Regular cardiac myocyte (primary cell): ENCODE data around the gene TLE5. TPM values are rescaled to one million over a fixed set of nuclear protein-coding genes. Genes with fewer than 3 reads are reported as not detected.

Source experiments
- total RNA-seq: library from RNA; depleted of rRNA; stranded (reverse); fragments of >200 nt; gene quantifications from 2 replicates; pipeline ENCODE4 v1.2.3, GENCODE V29; 2014

The TLE5 gene
- total RNA-seq: 73.0 and 113 TPM in 2 replicates

GRCh38 chr19:3062165-3063105, at the start of gene TLE5:
TLE5 (minus strand) TSS chr19:3062495; CDS start chr19:3062200, 295 bp downstream.

DNA sequence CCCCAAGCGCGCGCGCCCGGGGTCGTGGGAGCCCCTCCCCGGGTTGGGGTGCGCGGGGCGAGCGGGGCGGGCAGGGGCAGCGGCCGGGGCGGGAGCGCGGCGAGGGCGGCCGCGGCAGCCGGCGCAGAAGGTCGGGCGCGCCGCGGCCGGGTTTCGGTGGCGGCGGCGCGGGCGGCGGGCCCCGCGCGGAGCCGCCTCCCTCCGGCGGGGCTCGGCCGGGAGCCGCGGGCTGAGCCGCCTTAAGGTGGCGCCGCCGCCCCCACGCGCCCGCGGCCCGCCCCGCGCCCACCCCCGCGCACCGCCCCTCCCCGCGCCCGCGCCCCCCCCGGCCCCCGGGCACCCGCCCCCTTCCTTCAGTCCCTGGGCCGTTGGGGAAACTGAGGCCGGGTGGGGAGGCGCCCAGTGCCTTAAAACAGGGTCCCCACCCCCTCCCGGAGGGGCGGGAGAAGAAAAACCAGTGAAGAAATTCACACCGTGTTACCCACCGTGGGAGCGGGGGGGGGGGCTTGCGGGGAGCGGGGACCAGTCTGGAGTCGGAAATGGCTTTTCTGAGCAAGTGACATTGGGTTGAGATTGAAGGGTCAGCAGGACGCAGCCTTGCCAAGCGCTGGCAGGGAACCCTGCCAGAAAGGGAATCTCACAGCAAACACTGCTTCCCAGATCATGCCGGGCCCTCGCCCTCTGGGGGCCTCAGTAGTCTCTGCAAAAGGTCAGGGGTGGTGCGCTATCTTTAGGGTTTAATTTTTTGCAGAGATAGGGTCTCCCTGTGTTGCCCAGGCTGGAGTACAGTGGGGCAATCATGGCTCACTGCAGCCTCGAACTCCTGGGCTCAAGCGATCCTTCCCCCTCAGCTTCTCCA, 33.0 kb downstream of the TLE5 start, which contains the start of gene TLE2:
TSS of gene TLE2 (minus strand) at position 216 of the 859 bp plus-strand sequence. CDS start 376 bp downstream, outside the sequence.

Other genes with a start within 250 kb of the TLE5 start
- gene ZNF554, start 242.6 kb downstream of the TLE5 start, total RNA-seq: 1.9 and 6.5 TPM in 2 replicates
- gene ZNF555, start 221.0 kb downstream of the TLE5 start, total RNA-seq: 5.2 and 6.8 TPM in 2 replicates
- gene ZNF556, start 195.2 kb downstream of the TLE5 start, total RNA-seq: 0.58 and 1.4 TPM in 2 replicates
- 5.2 and 5.6 TPM in 2 replicates for gene ZNF57, start 161.6 kb downstream of the TLE5 start, total RNA-seq
- 2.3 and 4.2 TPM in 2 replicates for gene ZNF77, start 117.5 kb downstream of the TLE5 start, total RNA-seq
- 0.77 and 1.7 TPM in 2 replicates for gene TLE6, start 84.9 kb downstream of the TLE5 start, total RNA-seq
- gene TLE2, start 33.2 kb downstream of the TLE5 start, total RNA-seq: 0.58 and 3.4 TPM in 2 replicates
- 68.8 and 112 TPM in 2 replicates for gene GNA11, start 31.9 kb upstream of the TLE5 start, total RNA-seq
- gene GNA15, start 73.5 kb upstream of the TLE5 start, total RNA-seq: under 0.01 TPM in 2 replicates
- gene S1PR4, start 116.3 kb upstream of the TLE5 start, total RNA-seq: not detected in 2 replicates
- 32.1 and 76.9 TPM in 2 replicates for gene NCLN, start 123.4 kb upstream of the TLE5 start, total RNA-seq
- not detected in 2 replicates for gene CELF5, start 162.2 kb upstream of the TLE5 start, total RNA-seq